ENCODE results near the gene DLGAP4. TPM values are rescaled to one million over a fixed set of nuclear protein-coding genes. Genes with fewer than 3 reads are reported as not detected.

Gene DLGAP4
- polyA plus RNA-seq, 1 donor (not counting 4 experiments of a cell fraction or from before 2014, with no cell fraction given) = 9.6 TPM

DNA sequence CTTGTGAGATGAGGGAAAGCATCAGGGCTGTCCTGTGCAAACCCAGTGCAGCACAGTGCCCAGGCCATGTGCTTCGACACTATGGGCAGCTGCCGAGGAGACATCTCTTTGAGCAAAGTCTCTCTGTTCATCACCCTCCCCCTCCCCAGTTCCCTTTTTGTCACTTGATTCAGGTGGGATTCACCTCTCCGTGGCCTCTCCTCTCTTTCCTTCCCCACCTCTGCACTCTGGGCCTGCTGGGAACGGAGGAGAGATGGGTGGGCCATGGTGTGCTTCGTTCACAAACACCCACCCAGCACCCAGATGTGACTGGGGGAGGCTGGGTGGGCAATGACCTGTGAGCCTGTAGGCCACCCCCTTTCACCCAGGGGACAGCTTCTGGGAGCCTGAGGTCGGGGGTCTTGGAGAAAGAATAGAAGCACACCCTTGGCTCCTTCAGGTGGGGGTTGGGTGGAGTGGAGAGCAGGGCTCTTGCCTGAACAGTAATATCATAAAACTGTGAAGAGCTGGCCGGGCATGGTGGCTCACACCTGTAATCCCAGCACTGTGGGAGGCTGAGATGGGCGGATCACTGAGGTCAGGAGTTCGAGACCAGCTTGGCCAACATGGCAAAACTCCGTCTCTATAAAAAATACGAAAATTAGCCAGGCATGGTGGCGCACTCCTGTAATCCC, 33.5 kb upstream of the DLGAP4 start:
- Histone ChIP-seq H3K9me1 (ENCODE audit: control insufficient read depth, extremely low read depth, insufficient read depth, low read length) (no peaks in the 10 kb centered on the region), H3K4me1 (ENCODE audit: control insufficient read depth, extremely low read depth, insufficient read depth, low read length) (no peaks in the 10 kb centered on the region), H3K27ac (ENCODE audit: control insufficient read depth, insufficient read depth, low read length) (no peak overlapping the region), H3K36me3 (ENCODE audit: control insufficient read depth in 2 of 2, extremely low read depth in 1 of 2, insufficient read depth in 2 of 2, low read length in 2 of 2) (no peaks in the 10 kb centered on the region), H3K4me2 (ENCODE audit: control insufficient read depth, extremely low read depth, insufficient read depth, low read depth, low read length) (no peak overlapping the region), H2AFZ (ENCODE audit: control insufficient read depth, low read length) (no peak overlapping the region), H3K9me3 (ENCODE audit: control insufficient read depth, low read depth, low read length) (no peaks in the 10 kb centered on the region), H3K79me2 (ENCODE audit: control insufficient read depth, insufficient read depth, low read length) (no peaks in the 10 kb centered on the region), H4K20me1 (ENCODE audit: control insufficient read depth, extremely low read depth, insufficient read depth, low read length) (no peaks in the 10 kb centered on the region), H3K4me3 (ENCODE audit: control insufficient read depth in 2 of 3, extremely low read depth in 1 of 3, insufficient read depth in 2 of 3, low read depth in 1 of 3, low read length in 3 of 3) (no peak overlapping the region), H3K27me3 (ENCODE audit: control insufficient read depth, extremely low read depth, insufficient read depth, low read length) (no peaks in the 10 kb centered on the region), H3K9ac (ENCODE audit: control insufficient read depth, extremely low read depth, insufficient read depth, low read length) (no peak overlapping the region)
- no peak for DNase-seq (ENCODE audit: low read depth, low spot score)
- dilution Hi-C loops (cut with MboI; ENCODE audit: extremely low pct_ligation_motif_present, low sequenced_read_pairs) = no loop called here
- FAIRE-seq = no peak
- TF ChIP-seq, protein P1, sequence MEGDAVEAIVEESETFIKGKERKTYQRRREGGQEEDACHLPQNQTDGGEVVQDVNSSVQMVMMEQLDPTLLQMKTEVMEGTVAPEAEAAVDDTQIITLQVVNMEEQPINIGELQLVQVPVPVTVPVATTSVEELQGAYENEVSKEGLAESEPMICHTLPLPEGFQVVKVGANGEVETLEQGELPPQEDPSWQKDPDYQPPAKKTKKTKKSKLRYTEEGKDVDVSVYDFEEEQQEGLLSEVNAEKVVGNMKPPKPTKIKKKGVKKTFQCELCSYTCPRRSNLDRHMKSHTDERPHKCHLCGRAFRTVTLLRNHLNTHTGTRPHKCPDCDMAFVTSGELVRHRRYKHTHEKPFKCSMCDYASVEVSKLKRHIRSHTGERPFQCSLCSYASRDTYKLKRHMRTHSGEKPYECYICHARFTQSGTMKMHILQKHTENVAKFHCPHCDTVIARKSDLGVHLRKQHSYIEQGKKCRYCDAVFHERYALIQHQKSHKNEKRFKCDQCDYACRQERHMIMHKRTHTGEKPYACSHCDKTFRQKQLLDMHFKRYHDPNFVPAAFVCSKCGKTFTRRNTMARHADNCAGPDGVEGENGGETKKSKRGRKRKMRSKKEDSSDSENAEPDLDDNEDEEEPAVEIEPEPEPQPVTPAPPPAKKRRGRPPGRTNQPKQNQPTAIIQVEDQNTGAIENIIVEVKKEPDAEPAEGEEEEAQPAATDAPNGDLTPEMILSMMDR (optimal IDR thresholded peaks at IDR 0.05 in 1 of 3, IDR thresholded peaks at IDR 0.05 in 1 of 3, conservative IDR thresholded peaks at IDR 0.05 in 1 of 3; ENCODE audit: extremely low read depth in 1 of 3, insufficient read depth in 2 of 3, low read length in 3 of 3) = no peak
- no peak for TF ChIP-seq EZH2 (IDR thresholded peaks at IDR 0.05; ENCODE audit: low read length)

DNA sequence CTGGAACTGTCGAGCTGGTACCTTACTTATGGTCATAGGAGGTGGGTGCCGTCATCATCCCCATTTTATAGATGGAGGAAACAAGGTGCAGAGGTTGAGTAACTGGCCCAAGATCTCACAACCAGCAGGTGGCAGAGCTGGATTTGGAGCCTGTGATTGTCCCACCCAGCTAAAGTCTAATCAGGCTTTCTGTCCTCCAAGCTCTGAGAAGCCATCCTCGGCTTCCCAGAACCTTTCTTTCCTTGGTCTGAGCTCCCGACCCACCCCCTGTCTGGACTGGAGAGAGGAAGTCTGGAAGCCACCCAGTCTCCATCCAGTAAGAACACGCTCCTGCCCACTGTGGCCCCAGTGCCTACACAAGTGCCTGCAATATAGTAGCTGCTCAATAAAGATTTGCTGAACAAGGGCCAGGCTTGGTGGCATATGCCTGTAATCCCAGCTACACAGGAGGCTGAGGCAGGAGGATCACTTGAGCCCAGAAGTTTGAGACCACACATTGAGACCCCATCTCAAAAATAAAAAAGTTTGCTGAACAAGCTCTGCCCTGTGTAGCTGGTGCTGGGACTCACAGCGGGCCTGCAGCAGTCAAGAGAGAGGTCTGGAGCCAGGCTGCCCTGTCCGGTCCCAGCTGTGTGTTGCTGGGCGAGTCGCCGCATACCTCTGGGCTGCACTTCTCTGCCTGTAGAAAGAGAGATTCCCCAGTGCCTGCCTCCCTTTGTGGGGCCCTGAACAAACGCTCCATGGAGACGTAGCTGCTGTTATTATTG, 32.5 kb upstream of the DLGAP4 start:
- H3K9me1 ChIP-seq (ENCODE audit: control insufficient read depth, extremely low read depth, insufficient read depth, low read length) = no peaks in the 10 kb centered on the region
- dilution Hi-C loops (cut with MboI; ENCODE audit: extremely low pct_ligation_motif_present, low sequenced_read_pairs) = no loop called here
- H2AFZ ChIP-seq (ENCODE audit: control insufficient read depth, low read length) = no peak overlapping the region
- no peak overlapping the region for H3K4me3 ChIP-seq (ENCODE audit: control insufficient read depth in 2 of 3, extremely low read depth in 1 of 3, insufficient read depth in 2 of 3, low read depth in 1 of 3, low read length in 3 of 3)
- no peaks in the 10 kb centered on the region for H3K4me1 ChIP-seq (ENCODE audit: control insufficient read depth, extremely low read depth, insufficient read depth, low read length)
- H3K9me3 ChIP-seq (ENCODE audit: control insufficient read depth, low read depth, low read length) = no peaks in the 10 kb centered on the region
- H3K4me2 ChIP-seq (ENCODE audit: control insufficient read depth, extremely low read depth, insufficient read depth, low read depth, low read length) = no peak overlapping the region
- no peak for FAIRE-seq
- no peaks in the 10 kb centered on the region for H3K79me2 ChIP-seq (ENCODE audit: control insufficient read depth, insufficient read depth, low read length)
- no peaks in the 10 kb centered on the region for H3K36me3 ChIP-seq (ENCODE audit: control insufficient read depth in 2 of 2, extremely low read depth in 1 of 2, insufficient read depth in 2 of 2, low read length in 2 of 2)
- DNase-seq (ENCODE audit: low read depth, low spot score) = no peak
- no peak overlapping the region for H3K9ac ChIP-seq (ENCODE audit: control insufficient read depth, extremely low read depth, insufficient read depth, low read length)
- H3K27ac ChIP-seq (ENCODE audit: control insufficient read depth, insufficient read depth, low read length) = no peak overlapping the region
- TF ChIP-seq, protein P1 (optimal IDR thresholded peaks at IDR 0.05 in 1 of 3, IDR thresholded peaks at IDR 0.05 in 1 of 3, conservative IDR thresholded peaks at IDR 0.05 in 1 of 3; ENCODE audit: extremely low read depth in 1 of 3, insufficient read depth in 2 of 3, low read length in 3 of 3) = peak; percentile 44 to 63 (median 63)
- TF ChIP-seq EZH2 (IDR thresholded peaks at IDR 0.05; ENCODE audit: low read length) = no peak
- H3K27me3 ChIP-seq (ENCODE audit: control insufficient read depth, extremely low read depth, insufficient read depth, low read length) = no peaks in the 10 kb centered on the region
- no peaks in the 10 kb centered on the region for H4K20me1 ChIP-seq (ENCODE audit: control insufficient read depth, extremely low read depth, insufficient read depth, low read length)
